GM11168 (cell line): ENCODE results near the gene KLHL41.
"Not testable (repeated sequence)": the region's sequence is repeated elsewhere in the genome, so short reads cannot be mapped to it uniquely, and the experiment has no call there.

Experiments used
- in situ Hi-C: fragments of 300-500 bp; cut with MboI; formaldehyde crosslinking; loops from one replicate; pipeline ENCODE4 v1.12.0; 2022; ENCODE audit warnings: low sequenced_read_pairs; ENCODE audit not compliant: unreplicated experiment

The KLHL41 gene

GRCh38 chr2:169507698-169508097 is 1.8 kb upstream of the KLHL41 start:
- in situ Hi-C loops, result no loop called here

- in situ Hi-C loops, result no loop called here
Observed at GRCh38 chr2:169509955-169510354, 453 bp downstream of the KLHL41 start.

GRCh38 chr2:169510496-169510895 is 994 bp downstream of the KLHL41 start:
- in situ Hi-C loops, result no loop called here

- in situ Hi-C loops, result no loop called here
Observed at GRCh38 chr2:169511818-169512217, 2.3 kb downstream of the KLHL41 start.

GRCh38 chr2:169512525-169512924 is 3.0 kb downstream of the KLHL41 start:
- in situ Hi-C loops, result no loop called here

- in situ Hi-C loops, result no loop called here
Observed at GRCh38 chr2:169513094-169513493, 3.6 kb downstream of the KLHL41 start.

- in situ Hi-C loops, result no loop called here
Observed at GRCh38 chr2:169513926-169514325, 4.4 kb downstream of the KLHL41 start.

GRCh38 chr2:169514758-169515157 is 5.3 kb downstream of the KLHL41 start:
- in situ Hi-C loops, result not testable (repeated sequence)

GRCh38 chr2:169516488-169516995 is 7.0 kb downstream of the KLHL41 start:
- in situ Hi-C loops, result not testable (repeated sequence)

GRCh38 chr2:169520896-169521295 is 11.4 kb downstream of the KLHL41 start:
- in situ Hi-C loops, result no loop called here

GRCh38 chr2:169523681-169524080 is 14.2 kb downstream of the KLHL41 start:
- in situ Hi-C loops, result no loop called here

- in situ Hi-C loops, result no loop called here
Observed at GRCh38 chr2:169525434-169525833, 15.9 kb downstream of the KLHL41 start.

- in situ Hi-C loops, result no loop called here
Observed at GRCh38 chr2:169526451-169526850, 16.9 kb downstream of the KLHL41 start.

GRCh38 chr2:169528271-169528701 is 18.8 kb downstream of the KLHL41 start:
- in situ Hi-C loops, result no loop called here

- in situ Hi-C loops, result not testable (repeated sequence)
Observed at GRCh38 chr2:169539460-169539859, 30.0 kb downstream of the KLHL41 start.

- in situ Hi-C loops, result no loop called here
Observed at GRCh38 chr2:169540146-169540545, 30.6 kb downstream of the KLHL41 start.

GRCh38 chr2:169542433-169542832 is 32.9 kb downstream of the KLHL41 start:
- in situ Hi-C loops, result no loop called here

- in situ Hi-C loops, result no loop called here
Observed at GRCh38 chr2:169546756-169547155, 37.3 kb downstream of the KLHL41 start.

GRCh38 chr2:169561364-169561763 is 51.9 kb downstream of the KLHL41 start:
- in situ Hi-C loops, result no loop called here

GRCh38 chr2:169562084-169562483 is 52.6 kb downstream of the KLHL41 start:
- in situ Hi-C loops, result not testable (repeated sequence)

- in situ Hi-C loops, result no loop called here
Observed at GRCh38 chr2:169562519-169562918, 53.0 kb downstream of the KLHL41 start.

GRCh38 chr2:169565686-169566085 is 56.2 kb downstream of the KLHL41 start:
- in situ Hi-C loops, result no loop called here

GRCh38 chr2:169569948-169570347 is 60.4 kb downstream of the KLHL41 start:
- in situ Hi-C loops, result no loop called here
